Panc1 (cell line): Measurements from ENCODE around the gene MRC2. TPM values are rescaled to one million over a fixed set of nuclear protein-coding genes. Genes with fewer than 3 reads are reported as not detected.

Source experiments
- ATAC-seq: fragments of 200-7000 bp; cut with Tn5 transposase; 2 replicates; pipeline ENCODE4 v1.9.1; 2020; ENCODE audit warnings: mild to moderate bottlenecking, moderate library complexity
- BruUV-seq: library from RNA; stranded (reverse); fragments of 400-500 nt; replicated peaks from 2 replicates; lab custom pipeline; 2021; lab: Mats Ljungman, UMichigan
- CTCF ChIA-PET: fragments of 300-600 bp; sonication (Branson Sonifier 250); formaldehyde crosslinking; loops from one replicate; lab custom pipeline; 2022; ENCODE audit warnings: antibody characterized with exemption; lab: Charles Lee
- POLR2A ChIA-PET: fragments of 300-600 bp; sonication (Branson Sonifier 250); formaldehyde crosslinking; loops from one replicate; lab custom pipeline; 2022; ENCODE audit warnings: antibody characterized with exemption; lab: Charles Lee
- DNase-seq: peaks from one replicate; pipeline ENCODE4 v3.0.0-alpha.2; 2010; ENCODE audit warnings: low read depth, low spot score
- H3K27ac ChIP-seq: 2 replicates; pipeline ENCODE4 v1.5.1; 2011; ENCODE audit warnings: mild to moderate bottlenecking, low read length, inconsistent platforms
- H3K27me3 ChIP-seq: fragments of 200-500 bp; sonication (Bioruptor generic); 2 replicates; pipeline ENCODE4 v1.6.0; 2014; ENCODE audit warnings: low read length, inconsistent platforms; ENCODE audit not compliant: control insufficient read depth, insufficient read depth
- H3K36me3 ChIP-seq: fragments of 200-500 bp; sonication (Bioruptor generic); 2 replicates; pipeline ENCODE4 v1.5.1; 2014; ENCODE audit warnings: inconsistent platforms, mild to moderate bottlenecking, low read length, moderate library complexity; ENCODE audit not compliant: control insufficient read depth, insufficient read depth
- H3K4me1 ChIP-seq: 2 replicates; pipeline ENCODE4 v1.5.1; 2011; ENCODE audit warnings: inconsistent platforms, mild to moderate bottlenecking, low read length, moderate library complexity; ENCODE audit not compliant: control insufficient read depth, insufficient read depth
- H3K4me3 ChIP-seq, 2 experiments: 2 replicates each; pipeline ENCODE4 v1.5.1; 2011 to 2012; ENCODE audit warnings: low read depth in 2 of 2, low read length in 2 of 2, mild to moderate bottlenecking in 2 of 2, inconsistent platforms in 1 of 2, moderate library complexity in 1 of 2
- H3K9me3 ChIP-seq: fragments of 200-500 bp; sonication (Bioruptor generic); 2 replicates; pipeline ENCODE4 v1.5.1; 2014; ENCODE audit warnings: low read depth, mild to moderate bottlenecking, inconsistent platforms, low read length, moderate library complexity; ENCODE audit not compliant: control insufficient read depth, insufficient read depth
- CTCF ChIP-seq: fragments of 450-650 bp; IDR thresholded peaks from 2 replicates; pipeline ENCODE4 v1.5.1; 2017; ENCODE audit warnings: mild to moderate bottlenecking
- POLR2AphosphoS5 ChIP-seq: IDR thresholded peaks from 2 replicates; pipeline ENCODE4 v1.6.1; 2012; ENCODE audit warnings: mild to moderate bottlenecking, low read depth, low read length, moderate library complexity
- REST ChIP-seq, 2 experiments: IDR thresholded peaks; 2 replicates each; pipeline ENCODE4 v1.6.1; 2011 to 2012; ENCODE audit warnings: low read depth in 2 of 2, control low read depth in 1 of 2, low read length in 1 of 2, mild to moderate bottlenecking in 1 of 2, moderate library complexity in 1 of 2; ENCODE audit not compliant: insufficient read depth in 1 of 2
- SIN3A ChIP-seq: IDR thresholded peaks from 2 replicates; pipeline ENCODE4 v1.6.1; 2012; ENCODE audit warnings: low read depth, mild to moderate bottlenecking, low read length, moderate library complexity, borderline replicate concordance; ENCODE audit not compliant: insufficient read depth
- TCF7L2 ChIP-seq: IDR thresholded peaks from 2 replicates; pipeline ENCODE4 v1.6.1; 2011; ENCODE audit warnings: mild to moderate bottlenecking, low read depth, low read length, inconsistent platforms
- in situ Hi-C: cut with HindIII; loops from 2 replicates; pipeline ENCODE4 v1.10.0; 2016; ENCODE audit warnings: low sequenced_read_pairs, low pct_unique_long_range_greater_than_20kb
- intact Hi-C: fragments of 100-400 bp; cut with micrococcal nuclease; formaldehyde crosslinking; loops from one replicate; pipeline ENCODE4 v1.10.0; 2022; ENCODE audit not compliant: unreplicated experiment
- total RNA-seq: library from RNA; stranded (reverse); gene quantifications from one replicate; pipeline ENCODE4 v1.2.1, GENCODE V29; 2021; ENCODE audit not compliant: unreplicated experiment

Gene MRC2
- total RNA-seq, 1 experiment from 2014 or later: 120 TPM

GRCh38 chr17:62705156-62705777, 77.8 kb downstream of the MRC2 start:
- DNase-seq: no peak
- Histone ChIP-seq H3K4me3 (peak overlapping the region; percentile 55 to 68), H3K27me3 (no peaks in the 10 kb centered on the region), H3K9me3 (0 out of 2 replicates have a peak, but pooled peaks cover 3% of the 10 kb centered on the region), H3K36me3 (no peaks in the 10 kb centered on the region), H3K27ac (peak overlapping the region; percentile 79), H3K4me1 (peaks cover 31% of the 10 kb centered on the region)
- ChIA-PET CTCF (no interaction called here), POLR2A (no interaction called here)
- no peak for ATAC-seq
- in situ Hi-C loops: no loop called here
- no TSS peak for BruUV-seq
- intact Hi-C loops: loop anchor here (10.0 kb wide), 1 partner anchor 700 kb away; no protein-coding TSS in a partner anchor
- TF ChIP-seq POLR2AphosphoS5 (no peak), CTCF (no peak), REST (IDR thresholded peaks at IDR 0.05; ENCODE audit: insufficient read depth in 1 of 2, low read depth in 2 of 2, low read length in 1 of 2) (no peak), TCF7L2 (no peak), SIN3A (no peak)

GRCh38 chr17:62705778-62706597, 78.5 kb downstream of the MRC2 start:
- ChIA-PET POLR2A (no interaction called here), CTCF (interaction anchor here (1.0 kb wide), 1 partner anchor 21 kb away, joined by 4 read pairs; no protein-coding TSS in a partner anchor)
- Histone ChIP-seq H3K9me3 (0 out of 2 replicates have a peak, but pooled peaks cover 3% of the 10 kb centered on the region), H3K4me1 (peaks cover 31% of the 10 kb centered on the region), H3K27me3 (no peaks in the 10 kb centered on the region), H3K27ac (peak overlapping the region; percentile 79), H3K4me3 (peak overlapping the region; percentile 55 to 68; a peak in 3 of 4 replicates), H3K36me3 (no peaks in the 10 kb centered on the region)
- ATAC-seq (no peak), DNase-seq (no peak)
- in situ Hi-C loops (no loop called here), intact Hi-C loops (loop anchor here (10.0 kb wide), 1 partner anchor 699 kb away; no protein-coding TSS in a partner anchor)
- TF ChIP-seq TCF7L2: no peak
- no peak for TF ChIP-seq SIN3A
- no peak for TF ChIP-seq REST (IDR thresholded peaks at IDR 0.05; ENCODE audit: insufficient read depth in 1 of 2, low read depth in 2 of 2, low read length in 1 of 2)
- TF ChIP-seq POLR2AphosphoS5: no peak
- no peak for TF ChIP-seq CTCF
- BruUV-seq: no TSS peak
